Keratinocyte (primary cell): ENCODE data around the gene CCDC197. TPM values are rescaled to one million over a fixed set of nuclear protein-coding genes. Genes with fewer than 3 reads are reported as not detected.

ENCODE experiments used
- DNase-seq: peaks from one replicate; pipeline ENCODE4 v3.0.0-alpha.2; 2011; ENCODE audit warnings: low read depth, missing footprints, low spot score
- FAIRE-seq: peaks from 2 replicates; lab custom pipeline; 2011; peaks lifted over from hg19 to GRCh38; lab: Jason Lieb, UNC
- H2AFZ ChIP-seq: 2 replicates; pipeline ENCODE4 v1.6.0; 2012; ENCODE audit warnings: low read length, control low read depth, inconsistent platforms; ENCODE audit not compliant: control insufficient read depth
- H3K27ac ChIP-seq: 2 replicates; pipeline ENCODE4 v1.5.1; 2011; ENCODE audit warnings: low read length; ENCODE audit not compliant: control insufficient read depth, insufficient read depth
- H3K27me3 ChIP-seq: 3 replicates; pipeline ENCODE4 v1.6.0; 2011; ENCODE audit warnings: low read length; ENCODE audit not compliant: control insufficient read depth, insufficient read depth; ENCODE audit errors: extremely low read depth
- H3K36me3 ChIP-seq, 2 experiments: 2 replicates in 1 of 2; 3 replicates in 1 of 2; pipeline ENCODE4 v1.5.1; 2011; ENCODE audit warnings: low read length in 2 of 2, mild to moderate bottlenecking in 1 of 2; ENCODE audit not compliant: control insufficient read depth in 2 of 2, insufficient read depth in 2 of 2; ENCODE audit errors: extremely low read depth in 1 of 2
- H3K4me1 ChIP-seq: 3 replicates; pipeline ENCODE4 v1.5.1; 2011; ENCODE audit warnings: low read length; ENCODE audit not compliant: control insufficient read depth, insufficient read depth; ENCODE audit errors: extremely low read depth
- H3K4me2 ChIP-seq: 3 replicates; pipeline ENCODE4 v1.6.0; 2011; ENCODE audit warnings: low read depth, low read length; ENCODE audit not compliant: control insufficient read depth, insufficient read depth; ENCODE audit errors: extremely low read depth
- H3K4me3 ChIP-seq, 3 experiments: fragments of 200-600 bp in 1 of 3; sonication (generic) in 1 of 3; 2 replicates in 2 of 3; 3 replicates in 1 of 3; pipeline ENCODE4 v1.5.1; 2011 to 2016; ENCODE audit warnings: low read length in 3 of 3, mild to moderate bottlenecking in 3 of 3, control low read depth in 2 of 3, inconsistent platforms in 1 of 3, low read depth in 1 of 3, mixed read lengths in 1 of 3, mixed run types in 1 of 3, moderate library complexity in 1 of 3; ENCODE audit not compliant: control insufficient read depth in 2 of 3, insufficient read depth in 2 of 3; ENCODE audit errors: extremely low read depth in 1 of 3
- H3K79me2 ChIP-seq: 2 replicates; pipeline ENCODE4 v1.6.0; 2012; ENCODE audit warnings: low read length; ENCODE audit not compliant: control insufficient read depth, insufficient read depth
- H3K9ac ChIP-seq: 3 replicates; pipeline ENCODE4 v1.6.0; 2011; ENCODE audit warnings: low read length; ENCODE audit not compliant: control insufficient read depth, insufficient read depth; ENCODE audit errors: extremely low read depth
- H3K9me1 ChIP-seq: 3 replicates; pipeline ENCODE4 v1.6.0; 2011; ENCODE audit warnings: low read length; ENCODE audit not compliant: control insufficient read depth, insufficient read depth; ENCODE audit errors: extremely low read depth
- H3K9me3 ChIP-seq: 2 replicates; pipeline ENCODE4 v1.5.1; 2012; ENCODE audit warnings: low read depth, low read length; ENCODE audit not compliant: control insufficient read depth
- H4K20me1 ChIP-seq: 3 replicates; pipeline ENCODE4 v1.6.0; 2011; ENCODE audit warnings: low read length; ENCODE audit not compliant: control insufficient read depth, insufficient read depth; ENCODE audit errors: extremely low read depth
- EZH2 ChIP-seq: IDR thresholded peaks from one replicate; pipeline ENCODE4 v1.6.1; 2012; ENCODE audit warnings: inconsistent platforms, mild to moderate bottlenecking, low read length, moderate library complexity
- dilution Hi-C: fragments of 300-500 bp; cut with MboI; formaldehyde crosslinking; loops from one replicate; pipeline ENCODE4 v1.7.0; 2020; ENCODE audit warnings: low sequenced_read_pairs; ENCODE audit not compliant: extremely low pct_ligation_motif_present
- polyA plus RNA-seq, 5 experiments: library from polyadenylated mRNA; depleted of rRNA in 3 of 5; stranded (reverse) in 3 of 5; stranded (forward) in 1 of 5; unstranded in 1 of 5; fragments of >200 nt; gene quantifications; 1 replicate in 1 of 5; 2 replicates in 3 of 5; 3 replicates in 1 of 5; pipeline versions ENCODE4 v1.2.1 to v1.2.3, GENCODE V29; 2011 to 2012; ENCODE audit warnings: missing spikeins in 2 of 5, low read depth in 1 of 5, low replicate concordance in 1 of 5
- TF ChIP-seq, protein P1 (sequence below), 3 experiments: IDR thresholded peaks in 1 of 3; conservative IDR thresholded peaks in 1 of 3; optimal IDR thresholded peaks in 1 of 3; 2 replicates in 2 of 3; 3 replicates in 1 of 3; pipeline versions ENCODE3 to v1.5.1; 2011; ENCODE audit warnings: low read length in 3 of 3, mild to moderate bottlenecking in 3 of 3, moderate library complexity in 2 of 3, control low read depth in 1 of 3, inconsistent platforms in 1 of 3; ENCODE audit not compliant: insufficient read depth in 2 of 3; ENCODE audit errors: extremely low read depth in 1 of 3

CCDC197 gene
- polyA plus RNA-seq, 1 donor (not counting 4 experiments of a cell fraction or from before 2014, with no cell fraction given) = not detected

DNA sequence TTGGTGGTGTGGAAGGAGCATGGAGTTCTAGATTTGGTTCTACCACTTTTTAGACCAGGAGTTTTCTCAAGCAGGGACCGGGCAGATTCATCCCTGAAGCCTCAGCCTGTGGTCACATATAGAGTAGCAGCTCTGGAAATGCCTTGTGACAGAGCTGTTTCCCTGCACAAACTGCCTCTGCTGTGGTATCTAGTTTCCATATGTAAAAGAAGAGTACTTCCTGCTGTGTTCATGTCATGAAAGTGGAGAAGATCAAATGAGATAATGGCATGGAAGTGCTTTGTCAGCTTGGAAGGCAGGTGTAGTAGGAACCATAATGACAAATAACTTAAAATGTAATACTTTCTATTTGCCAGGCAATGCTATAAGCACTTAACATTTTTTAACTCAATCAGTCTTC, 55.1 kb downstream of the CCDC197 start:
- Histone ChIP-seq H3K4me1 (no peaks in the 10 kb centered on the region), H3K79me2 (no peaks in the 10 kb centered on the region), H3K36me3 (peaks cover 36 to 68% of the 10 kb centered on the region in 2 experiments), H4K20me1 (no peaks in the 10 kb centered on the region), H3K27ac (no peak overlapping the region), H3K4me3 (no peak overlapping the region), H3K9me3 (no peaks in the 10 kb centered on the region), H2AFZ (no peak overlapping the region), H3K9me1 (no peaks in the 10 kb centered on the region), H3K4me2 (no peak overlapping the region), H3K9ac (no peak overlapping the region), H3K27me3 (no peaks in the 10 kb centered on the region)
- FAIRE-seq = no peak
- dilution Hi-C loops = no loop called here
- no peak for DNase-seq
- no peak for TF ChIP-seq EZH2
- TF ChIP-seq, protein P1, sequence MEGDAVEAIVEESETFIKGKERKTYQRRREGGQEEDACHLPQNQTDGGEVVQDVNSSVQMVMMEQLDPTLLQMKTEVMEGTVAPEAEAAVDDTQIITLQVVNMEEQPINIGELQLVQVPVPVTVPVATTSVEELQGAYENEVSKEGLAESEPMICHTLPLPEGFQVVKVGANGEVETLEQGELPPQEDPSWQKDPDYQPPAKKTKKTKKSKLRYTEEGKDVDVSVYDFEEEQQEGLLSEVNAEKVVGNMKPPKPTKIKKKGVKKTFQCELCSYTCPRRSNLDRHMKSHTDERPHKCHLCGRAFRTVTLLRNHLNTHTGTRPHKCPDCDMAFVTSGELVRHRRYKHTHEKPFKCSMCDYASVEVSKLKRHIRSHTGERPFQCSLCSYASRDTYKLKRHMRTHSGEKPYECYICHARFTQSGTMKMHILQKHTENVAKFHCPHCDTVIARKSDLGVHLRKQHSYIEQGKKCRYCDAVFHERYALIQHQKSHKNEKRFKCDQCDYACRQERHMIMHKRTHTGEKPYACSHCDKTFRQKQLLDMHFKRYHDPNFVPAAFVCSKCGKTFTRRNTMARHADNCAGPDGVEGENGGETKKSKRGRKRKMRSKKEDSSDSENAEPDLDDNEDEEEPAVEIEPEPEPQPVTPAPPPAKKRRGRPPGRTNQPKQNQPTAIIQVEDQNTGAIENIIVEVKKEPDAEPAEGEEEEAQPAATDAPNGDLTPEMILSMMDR (optimal IDR thresholded peaks at IDR 0.05 in 1 of 3, IDR thresholded peaks at IDR 0.05 in 1 of 3, conservative IDR thresholded peaks at IDR 0.05 in 1 of 3; ENCODE audit: extremely low read depth in 1 of 3, insufficient read depth in 2 of 3, low read length in 3 of 3) = no peak

DNA sequence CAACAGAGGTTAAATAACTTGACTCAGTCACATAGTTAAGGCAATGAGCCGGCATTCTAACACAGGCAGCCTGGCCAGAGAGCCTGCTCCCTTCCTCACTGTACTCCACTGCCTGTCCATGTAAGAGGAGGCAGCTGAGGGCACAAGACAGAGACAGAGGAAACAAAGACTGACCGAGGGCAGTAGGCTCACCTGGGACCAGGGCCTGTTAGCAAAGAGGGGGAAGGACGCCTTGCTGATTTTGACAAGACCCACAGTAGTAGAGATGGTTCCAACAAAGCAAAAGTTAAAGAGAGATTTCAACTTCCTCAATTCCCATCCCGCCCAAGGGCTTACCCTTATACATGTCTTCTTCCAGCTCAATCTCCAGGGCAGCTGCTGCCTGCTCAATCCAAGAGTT, 55.6 kb downstream of the CCDC197 start:
- FAIRE-seq = no peak
- no peak overlapping the region for H2AFZ ChIP-seq
- no peak overlapping the region for H3K4me3 ChIP-seq
- no peak overlapping the region for H3K9ac ChIP-seq
- H3K27me3 ChIP-seq = no peaks in the 10 kb centered on the region
- no peak overlapping the region for H3K27ac ChIP-seq
- peaks cover 38 to 68% of the 10 kb centered on the region in 2 experiments for H3K36me3 ChIP-seq
- no peaks in the 10 kb centered on the region for H3K9me3 ChIP-seq
- no peaks in the 10 kb centered on the region for H3K9me1 ChIP-seq
- H3K4me1 ChIP-seq = no peaks in the 10 kb centered on the region
- dilution Hi-C loops = no loop called here
- H3K4me2 ChIP-seq = no peak overlapping the region
- H3K79me2 ChIP-seq = no peaks in the 10 kb centered on the region
- no peaks in the 10 kb centered on the region for H4K20me1 ChIP-seq
- DNase-seq = no peak
- TF ChIP-seq EZH2 = no peak
- TF ChIP-seq, protein P1 (optimal IDR thresholded peaks at IDR 0.05 in 1 of 3, IDR thresholded peaks at IDR 0.05 in 1 of 3, conservative IDR thresholded peaks at IDR 0.05 in 1 of 3; ENCODE audit: extremely low read depth in 1 of 3, insufficient read depth in 2 of 3, low read length in 3 of 3) = no peak
